Loucy (cell line): ENCODE results near the gene TBX18.

Experiments
- H2AFZ ChIP-seq: fragments of 200-600 bp; sonication (generic); 2 replicates; pipeline ENCODE4 v1.6.0; 2016; ENCODE audit warnings: antibody characterized with exemption, mild to moderate bottlenecking, low read length, moderate library complexity
- H3F3A ChIP-seq: fragments of 200-600 bp; 2 replicates; pipeline ENCODE4 v1.6.0; 2016; ENCODE audit warnings: antibody characterized with exemption, low read depth, mild to moderate bottlenecking
- H3K27me3 ChIP-seq: fragments of 200-600 bp; sonication (generic); 2 replicates; pipeline ENCODE4 v1.6.1; 2014; ENCODE audit warnings: low read length, mild to moderate bottlenecking; ENCODE audit not compliant: insufficient read depth, poor library complexity, severe bottlenecking
- H3K36me3 ChIP-seq: fragments of 200-600 bp; sonication (generic); 2 replicates; pipeline ENCODE4 v1.6.1; 2016; ENCODE audit warnings: low read length; ENCODE audit not compliant: insufficient read depth
- H3K4me1 ChIP-seq: fragments of 200-600 bp; sonication (generic); 2 replicates; pipeline ENCODE4 v1.5.1; 2014; ENCODE audit warnings: low read length, mild to moderate bottlenecking; ENCODE audit not compliant: insufficient read depth, poor library complexity, severe bottlenecking
- H3K4me2 ChIP-seq: fragments of 200-600 bp; sonication (generic); 2 replicates; pipeline ENCODE4 v1.6.0; 2014; ENCODE audit warnings: antibody characterized with exemption, low read length, low read depth, mild to moderate bottlenecking; ENCODE audit not compliant: poor library complexity, severe bottlenecking
- H3K4me3 ChIP-seq: fragments of 200-600 bp; sonication (generic); 2 replicates; pipeline ENCODE4 v1.5.1; 2014; ENCODE audit warnings: low read length, mild to moderate bottlenecking, mixed read lengths; ENCODE audit not compliant: poor library complexity, severe bottlenecking
- H3K79me2 ChIP-seq: fragments of 200-600 bp; sonication (generic); 2 replicates; pipeline ENCODE4 v1.6.1; 2014; ENCODE audit warnings: low read length; ENCODE audit not compliant: insufficient read depth
- H3K9ac ChIP-seq: fragments of 200-600 bp; sonication (generic); 2 replicates; pipeline ENCODE4 v1.6.0; 2014; ENCODE audit warnings: mild to moderate bottlenecking, low read depth, low read length, moderate library complexity; ENCODE audit not compliant: poor library complexity, severe bottlenecking
- H3K9me2 ChIP-seq: fragments of 200-600 bp; sonication (generic); replicated peaks from 2 replicates; pipeline ENCODE4 v1.6.1; 2016; ENCODE audit warnings: low read depth, low read length, mixed read lengths
- H3K9me3 ChIP-seq: fragments of 200-600 bp; sonication (generic); 2 replicates; pipeline ENCODE4 v1.6.1; 2014; ENCODE audit warnings: mild to moderate bottlenecking, antibody characterized with exemption, low read length, low read depth; ENCODE audit not compliant: insufficient read depth
- H4K20me1 ChIP-seq: fragments of 200-600 bp; sonication (generic); 2 replicates; pipeline ENCODE4 v1.6.0; 2014; ENCODE audit warnings: antibody characterized with exemption, low read length, mild to moderate bottlenecking; ENCODE audit not compliant: insufficient read depth, poor library complexity, severe bottlenecking
- EZH2phosphoT487 ChIP-seq: fragments of 200-600 bp; IDR thresholded peaks from 2 replicates; pipeline ENCODE4 v1.6.1; 2018; ENCODE audit warnings: antibody characterized with exemption, mild to moderate bottlenecking, moderate library complexity, borderline replicate concordance
- TF ChIP-seq, protein P1 (sequence below): fragments of 200-600 bp; sonication (generic); conservative IDR thresholded peaks from 2 replicates; pipeline ENCODE4 v1.5.1; 2014; ENCODE audit warnings: mild to moderate bottlenecking, antibody characterized with exemption, low read length

Gene TBX18

DNA sequence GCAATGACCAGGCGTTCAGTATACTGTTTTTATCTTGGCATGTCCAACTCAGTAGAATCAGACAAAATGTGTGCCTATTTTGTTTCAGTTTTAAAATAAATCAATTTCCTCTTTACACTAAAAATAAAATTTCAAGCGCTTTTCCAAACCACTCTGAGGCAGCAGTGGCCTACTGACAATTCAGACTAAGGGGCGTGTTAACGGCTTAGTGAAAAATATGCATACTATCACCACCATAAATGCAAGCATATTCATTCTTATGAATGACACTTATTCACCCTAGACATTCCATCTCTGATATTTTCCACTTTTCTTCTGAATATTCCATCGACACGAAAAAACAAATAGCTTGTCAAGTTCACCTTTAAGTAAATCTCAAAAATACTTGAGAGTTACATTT is 7.5 kb downstream of the TBX18 start:
- no peaks in the 10 kb centered on the region for H3K9me2 ChIP-seq
- no peak overlapping the region for H3K9ac ChIP-seq
- no peak overlapping the region for H3K4me2 ChIP-seq
- no peaks in the 10 kb centered on the region for H3K79me2 ChIP-seq
- TF ChIP-seq, protein P1, sequence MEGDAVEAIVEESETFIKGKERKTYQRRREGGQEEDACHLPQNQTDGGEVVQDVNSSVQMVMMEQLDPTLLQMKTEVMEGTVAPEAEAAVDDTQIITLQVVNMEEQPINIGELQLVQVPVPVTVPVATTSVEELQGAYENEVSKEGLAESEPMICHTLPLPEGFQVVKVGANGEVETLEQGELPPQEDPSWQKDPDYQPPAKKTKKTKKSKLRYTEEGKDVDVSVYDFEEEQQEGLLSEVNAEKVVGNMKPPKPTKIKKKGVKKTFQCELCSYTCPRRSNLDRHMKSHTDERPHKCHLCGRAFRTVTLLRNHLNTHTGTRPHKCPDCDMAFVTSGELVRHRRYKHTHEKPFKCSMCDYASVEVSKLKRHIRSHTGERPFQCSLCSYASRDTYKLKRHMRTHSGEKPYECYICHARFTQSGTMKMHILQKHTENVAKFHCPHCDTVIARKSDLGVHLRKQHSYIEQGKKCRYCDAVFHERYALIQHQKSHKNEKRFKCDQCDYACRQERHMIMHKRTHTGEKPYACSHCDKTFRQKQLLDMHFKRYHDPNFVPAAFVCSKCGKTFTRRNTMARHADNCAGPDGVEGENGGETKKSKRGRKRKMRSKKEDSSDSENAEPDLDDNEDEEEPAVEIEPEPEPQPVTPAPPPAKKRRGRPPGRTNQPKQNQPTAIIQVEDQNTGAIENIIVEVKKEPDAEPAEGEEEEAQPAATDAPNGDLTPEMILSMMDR = no peak
- TF ChIP-seq EZH2phosphoT487 = no peak
- no peaks in the 10 kb centered on the region for H4K20me1 ChIP-seq
- H3K4me1 ChIP-seq = peaks cover 10% of the 10 kb centered on the region
- H2AFZ ChIP-seq = no peak overlapping the region
- H3K4me3 ChIP-seq = no peak overlapping the region
- no peaks in the 10 kb centered on the region for H3K9me3 ChIP-seq
- no peaks in the 10 kb centered on the region for H3K27me3 ChIP-seq
- H3F3A ChIP-seq = no peaks in the 10 kb centered on the region
- H3K36me3 ChIP-seq = no peaks in the 10 kb centered on the region

DNA sequence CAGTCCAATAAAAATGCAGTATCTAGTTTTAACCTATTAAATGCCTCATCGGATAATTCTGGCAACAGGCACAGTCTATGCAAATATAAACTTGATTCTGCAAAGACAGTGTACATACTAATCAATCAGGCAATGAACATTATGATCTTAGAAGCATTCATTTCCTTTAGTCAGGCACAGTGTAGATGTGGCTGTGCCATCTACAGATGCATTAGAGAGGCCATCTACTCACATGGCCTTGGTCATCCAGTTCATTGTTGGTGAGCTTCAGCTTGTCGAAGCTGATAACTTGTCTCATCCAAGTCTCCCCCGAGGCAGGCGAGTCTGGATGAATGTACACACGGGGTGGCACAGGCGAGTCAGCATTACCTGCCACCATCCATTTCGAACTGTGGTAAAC is 7.9 kb downstream of the TBX18 start:
- Histone ChIP-seq H3K9ac (no peak overlapping the region), H3K36me3 (no peaks in the 10 kb centered on the region), H3K4me3 (no peak overlapping the region), H3K27me3 (no peaks in the 10 kb centered on the region), H3K4me2 (no peak overlapping the region), H3K79me2 (no peaks in the 10 kb centered on the region), H3F3A (no peaks in the 10 kb centered on the region), H4K20me1 (no peaks in the 10 kb centered on the region), H3K9me2 (no peaks in the 10 kb centered on the region), H3K9me3 (no peaks in the 10 kb centered on the region), H2AFZ (no peak overlapping the region), H3K4me1 (peaks cover 10% of the 10 kb centered on the region)
- no peak for TF ChIP-seq EZH2phosphoT487
- TF ChIP-seq, protein P1 = no peak

DNA sequence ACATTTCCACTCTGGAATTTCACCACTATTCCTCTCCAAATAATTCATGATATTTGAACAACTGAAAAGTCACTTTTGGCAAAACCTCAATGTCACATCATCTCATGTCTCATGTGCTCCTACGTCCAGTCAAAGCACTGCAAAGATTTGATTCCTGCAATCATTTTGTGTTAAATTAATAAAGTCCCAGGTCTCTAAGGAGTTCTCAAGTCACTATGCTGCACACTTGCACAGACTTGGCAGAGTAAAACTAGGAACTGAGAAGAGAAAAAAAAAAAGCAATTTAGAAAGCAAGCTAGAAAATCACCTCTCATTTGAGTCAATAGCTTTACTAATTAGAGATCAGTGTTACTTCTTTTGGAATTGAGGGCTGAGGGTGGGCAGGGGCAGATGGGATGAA is 11.2 kb downstream of the TBX18 start:
- peaks cover 5% of the 10 kb centered on the region for H3K4me1 ChIP-seq
- H3F3A ChIP-seq = no peaks in the 10 kb centered on the region
- H2AFZ ChIP-seq = no peak overlapping the region
- TF ChIP-seq EZH2phosphoT487 = no peak
- TF ChIP-seq, protein P1 = no peak
- H3K79me2 ChIP-seq = no peaks in the 10 kb centered on the region
- no peaks in the 10 kb centered on the region for H4K20me1 ChIP-seq
- no peaks in the 10 kb centered on the region for H3K36me3 ChIP-seq
- H3K27me3 ChIP-seq = no peaks in the 10 kb centered on the region
- no peaks in the 10 kb centered on the region for H3K9me2 ChIP-seq
- no peaks in the 10 kb centered on the region for H3K9me3 ChIP-seq
- H3K4me3 ChIP-seq = no peak overlapping the region
- no peak overlapping the region for H3K4me2 ChIP-seq
- H3K9ac ChIP-seq = no peak overlapping the region
